Panc1 (cell line): Measurements from ENCODE around the gene BCL2L1. TPM values are rescaled to one million over a fixed set of nuclear protein-coding genes. Genes with fewer than 3 reads are reported as not detected.
"Not testable (repeated sequence)": the region's sequence is repeated elsewhere in the genome, so short reads cannot be mapped to it uniquely, and the experiment has no call there.

Source experiments
- ATAC-seq: fragments of 200-7000 bp; cut with Tn5 transposase; 2 replicates; pipeline ENCODE4 v1.9.1; 2020; ENCODE audit warnings: mild to moderate bottlenecking, moderate library complexity
- BruUV-seq: library from RNA; stranded (reverse); fragments of 400-500 nt; replicated peaks from 2 replicates; lab custom pipeline; 2021; lab: Mats Ljungman, UMichigan
- CTCF ChIA-PET: fragments of 300-600 bp; sonication (Branson Sonifier 250); formaldehyde crosslinking; loops from one replicate; lab custom pipeline; 2022; ENCODE audit warnings: antibody characterized with exemption; lab: Charles Lee
- POLR2A ChIA-PET: fragments of 300-600 bp; sonication (Branson Sonifier 250); formaldehyde crosslinking; loops from one replicate; lab custom pipeline; 2022; ENCODE audit warnings: antibody characterized with exemption; lab: Charles Lee
- DNase-seq: peaks from one replicate; pipeline ENCODE4 v3.0.0-alpha.2; 2010; ENCODE audit warnings: low read depth, low spot score
- H3K27ac ChIP-seq: 2 replicates; pipeline ENCODE4 v1.5.1; 2011; ENCODE audit warnings: mild to moderate bottlenecking, low read length, inconsistent platforms
- H3K27me3 ChIP-seq: fragments of 200-500 bp; sonication (Bioruptor generic); 2 replicates; pipeline ENCODE4 v1.6.0; 2014; ENCODE audit warnings: low read length, inconsistent platforms; ENCODE audit not compliant: control insufficient read depth, insufficient read depth
- H3K36me3 ChIP-seq: fragments of 200-500 bp; sonication (Bioruptor generic); 2 replicates; pipeline ENCODE4 v1.5.1; 2014; ENCODE audit warnings: inconsistent platforms, mild to moderate bottlenecking, low read length, moderate library complexity; ENCODE audit not compliant: control insufficient read depth, insufficient read depth
- H3K4me1 ChIP-seq: 2 replicates; pipeline ENCODE4 v1.5.1; 2011; ENCODE audit warnings: inconsistent platforms, mild to moderate bottlenecking, low read length, moderate library complexity; ENCODE audit not compliant: control insufficient read depth, insufficient read depth
- H3K4me3 ChIP-seq, 2 experiments: 2 replicates each; pipeline ENCODE4 v1.5.1; 2011 to 2012; ENCODE audit warnings: low read depth in 2 of 2, low read length in 2 of 2, mild to moderate bottlenecking in 2 of 2, inconsistent platforms in 1 of 2, moderate library complexity in 1 of 2
- H3K9me3 ChIP-seq: fragments of 200-500 bp; sonication (Bioruptor generic); 2 replicates; pipeline ENCODE4 v1.5.1; 2014; ENCODE audit warnings: low read depth, mild to moderate bottlenecking, inconsistent platforms, low read length, moderate library complexity; ENCODE audit not compliant: control insufficient read depth, insufficient read depth
- POLR2AphosphoS5 ChIP-seq: IDR thresholded peaks from 2 replicates; pipeline ENCODE4 v1.6.1; 2012; ENCODE audit warnings: mild to moderate bottlenecking, low read depth, low read length, moderate library complexity
- REST ChIP-seq, 2 experiments: IDR thresholded peaks; 2 replicates each; pipeline ENCODE4 v1.6.1; 2011 to 2012; ENCODE audit warnings: low read depth in 2 of 2, control low read depth in 1 of 2, low read length in 1 of 2, mild to moderate bottlenecking in 1 of 2, moderate library complexity in 1 of 2; ENCODE audit not compliant: insufficient read depth in 1 of 2
- SIN3A ChIP-seq: IDR thresholded peaks from 2 replicates; pipeline ENCODE4 v1.6.1; 2012; ENCODE audit warnings: low read depth, mild to moderate bottlenecking, low read length, moderate library complexity, borderline replicate concordance; ENCODE audit not compliant: insufficient read depth
- TCF7L2 ChIP-seq: IDR thresholded peaks from 2 replicates; pipeline ENCODE4 v1.6.1; 2011; ENCODE audit warnings: mild to moderate bottlenecking, low read depth, low read length, inconsistent platforms
- in situ Hi-C: cut with HindIII; loops from 2 replicates; pipeline ENCODE4 v1.10.0; 2016; ENCODE audit warnings: low sequenced_read_pairs, low pct_unique_long_range_greater_than_20kb
- intact Hi-C: fragments of 100-400 bp; cut with micrococcal nuclease; formaldehyde crosslinking; loops from one replicate; pipeline ENCODE4 v1.10.0; 2022; ENCODE audit not compliant: unreplicated experiment
- total RNA-seq: library from RNA; stranded (reverse); gene quantifications from one replicate; pipeline ENCODE4 v1.2.1, GENCODE V29; 2021; ENCODE audit not compliant: unreplicated experiment
- TF ChIP-seq, protein P1 (sequence below): fragments of 450-650 bp; IDR thresholded peaks from 2 replicates; pipeline ENCODE4 v1.5.1; 2017; ENCODE audit warnings: mild to moderate bottlenecking

The BCL2L1 gene
- total RNA-seq, 1 experiment from 2014 or later = 150 TPM

- H3K27me3 ChIP-seq = no peaks in the 10 kb centered on the region
- H3K9me3 ChIP-seq = no peaks in the 10 kb centered on the region
- no peak overlapping the region for H3K27ac ChIP-seq
- DNase-seq (no peak), ATAC-seq (no peak)
- ChIA-PET POLR2A (interaction anchor here (0.8 kb wide), 1 partner anchor 32 kb away, joined by 7 read pairs; no protein-coding TSS in a partner anchor), CTCF (interaction anchor here (1.2 kb wide), 1 partner anchor 9 kb away, joined by 6 read pairs; no protein-coding TSS in a partner anchor)
- in situ Hi-C loops (loop anchor here (5.0 kb wide), 1 partner anchor 34 kb away; no protein-coding TSS in a partner anchor), intact Hi-C loops (no loop called here)
- no TSS peak for BruUV-seq
- no peaks in the 10 kb centered on the region for H3K36me3 ChIP-seq
- no peaks in the 10 kb centered on the region for H3K4me1 ChIP-seq
- H3K4me3 ChIP-seq = no peak overlapping the region
- TF ChIP-seq SIN3A = no peak
- TF ChIP-seq, protein P1, sequence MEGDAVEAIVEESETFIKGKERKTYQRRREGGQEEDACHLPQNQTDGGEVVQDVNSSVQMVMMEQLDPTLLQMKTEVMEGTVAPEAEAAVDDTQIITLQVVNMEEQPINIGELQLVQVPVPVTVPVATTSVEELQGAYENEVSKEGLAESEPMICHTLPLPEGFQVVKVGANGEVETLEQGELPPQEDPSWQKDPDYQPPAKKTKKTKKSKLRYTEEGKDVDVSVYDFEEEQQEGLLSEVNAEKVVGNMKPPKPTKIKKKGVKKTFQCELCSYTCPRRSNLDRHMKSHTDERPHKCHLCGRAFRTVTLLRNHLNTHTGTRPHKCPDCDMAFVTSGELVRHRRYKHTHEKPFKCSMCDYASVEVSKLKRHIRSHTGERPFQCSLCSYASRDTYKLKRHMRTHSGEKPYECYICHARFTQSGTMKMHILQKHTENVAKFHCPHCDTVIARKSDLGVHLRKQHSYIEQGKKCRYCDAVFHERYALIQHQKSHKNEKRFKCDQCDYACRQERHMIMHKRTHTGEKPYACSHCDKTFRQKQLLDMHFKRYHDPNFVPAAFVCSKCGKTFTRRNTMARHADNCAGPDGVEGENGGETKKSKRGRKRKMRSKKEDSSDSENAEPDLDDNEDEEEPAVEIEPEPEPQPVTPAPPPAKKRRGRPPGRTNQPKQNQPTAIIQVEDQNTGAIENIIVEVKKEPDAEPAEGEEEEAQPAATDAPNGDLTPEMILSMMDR = no peak
- TF ChIP-seq REST (IDR thresholded peaks at IDR 0.05; ENCODE audit: insufficient read depth in 1 of 2, low read depth in 2 of 2, low read length in 1 of 2) = no peak
- no peak for TF ChIP-seq TCF7L2
- no peak for TF ChIP-seq POLR2AphosphoS5
Observed at GRCh38 chr20:31652917-31653396, 69.7 kb downstream of the BCL2L1 start.

DNA sequence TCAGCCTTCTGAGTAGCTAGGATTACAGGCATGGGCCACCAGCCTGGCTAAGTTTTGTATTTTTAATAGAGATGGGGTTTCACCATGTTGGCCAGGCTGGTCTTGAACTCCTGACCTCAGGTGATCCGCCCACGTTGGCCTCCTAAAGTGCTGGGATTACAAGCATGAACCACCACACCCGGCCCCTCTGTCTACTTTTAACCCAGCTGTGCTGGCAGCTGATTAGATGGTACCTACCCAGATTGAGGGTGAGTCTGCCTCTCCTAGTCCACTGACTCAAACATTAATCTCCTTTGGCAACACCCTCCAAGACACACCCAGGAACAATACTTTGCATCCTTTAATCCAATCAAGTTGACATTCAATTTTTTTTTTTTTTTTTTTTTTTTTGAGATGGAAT, 74.6 kb downstream of the BCL2L1 start:
- ATAC-seq, H3K4me3 ChIP-seq, H3K27ac ChIP-seq, DNase-seq, H3K4me1 ChIP-seq, intact Hi-C loops, H3K36me3 ChIP-seq, H3K9me3 ChIP-seq, BruUV-seq, in situ Hi-C loops, H3K27me3 ChIP-seq, POLR2A ChIA-PET: not testable (repeated sequence)
- CTCF ChIA-PET = interaction anchor here (0.7 to 1.3 kb wide), 3 partner anchors 27 to 85 kb away, joined by 3 to 13 read pairs (median 3); no protein-coding TSS in a partner anchor

- CTCF ChIA-PET = interaction anchor here (0.6 to 2.6 kb wide), 3 partner anchors 9 to 79 kb away, joined by 3 to 16 read pairs (median 3); no protein-coding TSS in a partner anchor
Observed at GRCh38 chr20:31644701-31645100, 78.0 kb downstream of the BCL2L1 start.

More at GRCh38 chr20:31644701-31645100, 78.0 kb downstream of the BCL2L1 start:
- POLR2A ChIA-PET = interaction anchor here (0.6 to 0.9 kb wide), 4 partner anchors 11 to 504 kb away, joined by 3 to 6 read pairs (median 4); no protein-coding TSS in a partner anchor
- no peak for TF ChIP-seq SIN3A
- TF ChIP-seq REST (IDR thresholded peaks at IDR 0.05; ENCODE audit: insufficient read depth in 1 of 2, low read depth in 2 of 2, low read length in 1 of 2) = no peak
- TF ChIP-seq POLR2AphosphoS5 = no peak
- TF ChIP-seq TCF7L2 = no peak
- TF ChIP-seq, protein P1 = no peak
- Histone ChIP-seq H3K27ac (no peak overlapping the region), H3K4me1 (no peaks in the 10 kb centered on the region), H3K9me3 (no peaks in the 10 kb centered on the region), H3K36me3 (no peaks in the 10 kb centered on the region), H3K27me3 (no peaks in the 10 kb centered on the region), H3K4me3 (no peak overlapping the region)
- intact Hi-C loops = no loop called here
- in situ Hi-C loops = no loop called here
- ATAC-seq = no peak
- no TSS peak for BruUV-seq
- DNase-seq = no peak
